ENCODE measurements around the gene CEACAM6. TPM values are rescaled to one million over a fixed set of nuclear protein-coding genes. Genes with fewer than 3 reads are reported as not detected.
A peak's percentile ranks its signal among the peaks of the same experiment; 100 is the strongest.

The CEACAM6 gene
- total and polyA plus RNA-seq, 2 of the 13 experiments (the other 11 are each of a cell fraction or from before 2014, with no cell fraction given), result not detected

- TF ChIP-seq CREM (IDR thresholded peaks at IDR 0.05), result no peak
- no peak for TF ChIP-seq CREM (CRISPR knock-in tag; IDR thresholded peaks at IDR 0.05)
- TF ChIP-seq ZNF331 (CRISPR knock-in tag; IDR thresholded peaks at IDR 0.05), result no peak
- no peak for TF ChIP-seq POGZ (CRISPR knock-in tag; IDR thresholded peaks at IDR 0.05)
- TF ChIP-seq ZNF598 (CRISPR knock-in tag; IDR thresholded peaks at IDR 0.05; ENCODE audit: borderline replicate concordance), result 0 out of 2 replicates have a peak, but pooled peaks have one; percentile 21
- 0 out of 2 replicates have a peak, but pooled peaks have one; percentile 18 for TF ChIP-seq RXRA (CRISPR knock-in tag; IDR thresholded peaks at IDR 0.05)
- TF ChIP-seq ZBTB38 (CRISPR knock-in tag; IDR thresholded peaks at IDR 0.05), result 0 out of 2 replicates have a peak, but pooled peaks have one; percentile 44
- TF ChIP-seq TRIM24 (CRISPR knock-in tag; IDR thresholded peaks at IDR 0.05), result no peak
- peak; percentile 47 for TF ChIP-seq SALL1 (CRISPR knock-in tag; IDR thresholded peaks at IDR 0.05)
- peak; percentile 35; the same call in 1 of the 2 replicates for TF ChIP-seq HNF1B (CRISPR knock-in tag; IDR thresholded peaks at IDR 0.05)
- TF ChIP-seq ZNF691 (CRISPR knock-in tag; IDR thresholded peaks at IDR 0.05; ENCODE audit: borderline replicate concordance, low read depth), result no peak
- TF ChIP-seq ZNF263 (CRISPR knock-in tag; IDR thresholded peaks at IDR 0.05), result peak; percentile 45; the same call in 1 of the 2 replicates
- 0 out of 2 replicates have a peak, but pooled peaks have one; percentile 33 for TF ChIP-seq ZNF414 (CRISPR knock-in tag; IDR thresholded peaks at IDR 0.05)
- 0 out of 2 replicates have a peak, but pooled peaks have one; percentile 52 for TF ChIP-seq ZNF274 (CRISPR knock-in tag; IDR thresholded peaks at IDR 0.05)
- TF ChIP-seq MTF1 (CRISPR knock-in tag; IDR thresholded peaks at IDR 0.05), result no peak
- TF ChIP-seq RAD21 (CRISPR knock-in tag; IDR thresholded peaks at IDR 0.05), result peak; percentile 72; the same call in 1 of the 2 replicates
- no peak for TF ChIP-seq ZNF704 (CRISPR knock-in tag; IDR thresholded peaks at IDR 0.05; ENCODE audit: borderline replicate concordance)
- no peak for TF ChIP-seq AHR (CRISPR knock-in tag; IDR thresholded peaks at IDR 0.05)
- peak; percentile 52 for TF ChIP-seq ZNF687 (CRISPR knock-in tag; IDR thresholded peaks at IDR 0.05)
- 0 out of 2 replicates have a peak, but pooled peaks have one; percentile 43 for TF ChIP-seq RNF2 (conservative IDR thresholded peaks at IDR 0.05; ENCODE audit: low read depth)
- no peak for TF ChIP-seq FOXJ3 (CRISPR knock-in tag; IDR thresholded peaks at IDR 0.05; ENCODE audit: borderline replicate concordance)
- TF ChIP-seq ZNF572 (CRISPR knock-in tag; IDR thresholded peaks at IDR 0.05), result 0 out of 2 replicates have a peak, but pooled peaks have one; percentile 18
These were observed 48.4 kb upstream of the CEACAM6 start (continued) for GRCh38 chr19:41706741-41707501.
